DMS53 treated with DMSO at 0.1 percent for 48 hours (cell line): ENCODE data around the gene OR4D10.

ENCODE experiments used
- DNase-seq: peaks from one replicate; lab custom pipeline; 2025; ENCODE audit not compliant: unreplicated experiment; lab: John Stamatoyannopoulos, UW

Gene OR4D10

GRCh38 chr11:59523541-59523940 is 50.4 kb downstream of the OR4D10 start:
- DNase-seq: no peak

DNA sequence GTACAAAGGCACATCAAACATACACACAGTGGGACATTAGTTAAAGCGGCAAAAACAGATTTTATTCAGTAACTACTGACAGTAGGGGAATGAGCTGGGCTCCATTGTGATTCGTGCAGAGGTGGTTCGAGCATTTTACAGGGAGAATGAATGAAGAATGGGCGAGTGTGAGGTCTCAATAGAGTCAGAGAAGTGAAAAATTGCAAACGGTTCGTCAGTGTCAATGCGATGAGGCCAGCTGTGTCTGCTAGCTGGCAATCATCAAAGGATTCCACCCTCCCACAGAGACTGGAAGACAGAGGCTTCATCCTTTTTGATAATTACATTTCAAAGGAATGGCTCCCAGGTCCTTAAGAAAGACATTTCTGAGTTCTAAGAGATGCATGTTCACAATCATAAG is 55.6 kb downstream of the OR4D10 start:
- DNase-seq: no peak
